Measurements from ENCODE around the gene TRPM8. TPM values are rescaled to one million over a fixed set of nuclear protein-coding genes. Genes with fewer than 3 reads are reported as not detected.

TRPM8 gene
- total RNA-seq, 1 donor from 2014 or later: not detected

- H3K36me3 ChIP-seq: no peaks in the 10 kb centered on the region
- TF ChIP-seq, protein P1, sequence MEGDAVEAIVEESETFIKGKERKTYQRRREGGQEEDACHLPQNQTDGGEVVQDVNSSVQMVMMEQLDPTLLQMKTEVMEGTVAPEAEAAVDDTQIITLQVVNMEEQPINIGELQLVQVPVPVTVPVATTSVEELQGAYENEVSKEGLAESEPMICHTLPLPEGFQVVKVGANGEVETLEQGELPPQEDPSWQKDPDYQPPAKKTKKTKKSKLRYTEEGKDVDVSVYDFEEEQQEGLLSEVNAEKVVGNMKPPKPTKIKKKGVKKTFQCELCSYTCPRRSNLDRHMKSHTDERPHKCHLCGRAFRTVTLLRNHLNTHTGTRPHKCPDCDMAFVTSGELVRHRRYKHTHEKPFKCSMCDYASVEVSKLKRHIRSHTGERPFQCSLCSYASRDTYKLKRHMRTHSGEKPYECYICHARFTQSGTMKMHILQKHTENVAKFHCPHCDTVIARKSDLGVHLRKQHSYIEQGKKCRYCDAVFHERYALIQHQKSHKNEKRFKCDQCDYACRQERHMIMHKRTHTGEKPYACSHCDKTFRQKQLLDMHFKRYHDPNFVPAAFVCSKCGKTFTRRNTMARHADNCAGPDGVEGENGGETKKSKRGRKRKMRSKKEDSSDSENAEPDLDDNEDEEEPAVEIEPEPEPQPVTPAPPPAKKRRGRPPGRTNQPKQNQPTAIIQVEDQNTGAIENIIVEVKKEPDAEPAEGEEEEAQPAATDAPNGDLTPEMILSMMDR (IDR thresholded peaks at IDR 0.05): no peak
- H3K4me1 ChIP-seq: no peaks in the 10 kb centered on the region
- intact Hi-C loops (cut with DNase I): no loop called here
- DNase-seq (ENCODE audit: low spot score in 2 of 2): no peak
- no peaks in the 10 kb centered on the region for H3K27me3 ChIP-seq
- no peaks in the 10 kb centered on the region for H3K9me3 ChIP-seq
- no peak overlapping the region for H3K27ac ChIP-seq
- no peak overlapping the region for H3K4me3 ChIP-seq
Measured at GRCh38 chr2:233991196-233991595, 74.0 kb downstream of the TRPM8 start.

DNA sequence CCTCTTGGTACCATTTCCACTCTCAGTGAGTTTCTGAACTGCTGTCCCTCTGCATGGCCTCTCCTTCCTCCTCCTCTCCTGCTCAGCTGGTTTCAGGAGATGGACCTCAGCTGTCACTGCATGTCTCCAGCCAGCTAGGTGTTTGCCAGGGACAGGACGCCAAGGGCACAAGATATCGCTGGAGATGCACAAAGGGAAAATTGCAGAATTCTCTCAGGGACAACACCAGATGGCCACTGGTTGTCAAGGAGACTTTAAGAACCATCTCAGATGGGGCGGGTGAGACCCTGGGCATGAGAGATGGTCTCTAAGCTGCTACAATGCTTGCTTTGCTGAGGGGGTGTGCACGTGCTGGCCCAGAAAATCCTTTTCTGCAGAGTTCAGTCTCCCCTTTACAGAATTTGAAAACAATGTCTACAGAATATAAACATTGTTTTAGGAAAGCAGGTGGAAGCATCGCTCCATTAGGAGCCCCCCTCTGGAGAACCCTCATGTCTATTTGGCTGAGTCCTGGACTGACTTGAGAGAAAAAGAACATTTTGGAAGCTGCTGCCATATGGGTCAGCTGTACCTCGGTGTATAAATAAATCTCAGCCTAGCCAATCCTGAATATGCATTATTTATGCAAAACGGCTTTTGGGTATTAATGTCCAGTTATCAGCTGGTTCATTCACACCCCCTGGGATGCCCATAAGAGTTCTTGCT lies 75.5 kb downstream of the TRPM8 start:
- TF ChIP-seq, protein P1 (IDR thresholded peaks at IDR 0.05): no peak
- H3K9me3 ChIP-seq: no peaks in the 10 kb centered on the region
- no peaks in the 10 kb centered on the region for H3K36me3 ChIP-seq
- intact Hi-C loops (cut with DNase I): no loop called here
- no peak overlapping the region for H3K27ac ChIP-seq
- no peaks in the 10 kb centered on the region for H3K4me1 ChIP-seq
- DNase-seq (ENCODE audit: low spot score in 2 of 2): no peak
- H3K27me3 ChIP-seq: no peaks in the 10 kb centered on the region
- H3K4me3 ChIP-seq: no peak overlapping the region

- H3K4me1 ChIP-seq: no peaks in the 10 kb centered on the region
- TF ChIP-seq, protein P1 (IDR thresholded peaks at IDR 0.05): no peak
- no peak for DNase-seq (ENCODE audit: low spot score in 2 of 2)
- intact Hi-C loops (cut with DNase I): no loop called here
- H3K9me3 ChIP-seq: no peaks in the 10 kb centered on the region
- H3K4me3 ChIP-seq: no peak overlapping the region
- no peaks in the 10 kb centered on the region for H3K27me3 ChIP-seq
- no peak overlapping the region for H3K27ac ChIP-seq
- no peaks in the 10 kb centered on the region for H3K36me3 ChIP-seq
Measured at GRCh38 chr2:233993461-233993860, 76.3 kb downstream of the TRPM8 start.

GRCh38 chr2:233994151-233994550 lies 77.0 kb downstream of the TRPM8 start:
- Histone ChIP-seq H3K9me3 (no peaks in the 10 kb centered on the region), H3K36me3 (no peaks in the 10 kb centered on the region), H3K27me3 (no peaks in the 10 kb centered on the region), H3K4me3 (no peak overlapping the region), H3K27ac (no peak overlapping the region), H3K4me1 (no peaks in the 10 kb centered on the region)
- TF ChIP-seq, protein P1 (IDR thresholded peaks at IDR 0.05): no peak
- intact Hi-C loops (cut with DNase I): no loop called here
- no peak for DNase-seq (ENCODE audit: low spot score in 2 of 2)

DNA sequence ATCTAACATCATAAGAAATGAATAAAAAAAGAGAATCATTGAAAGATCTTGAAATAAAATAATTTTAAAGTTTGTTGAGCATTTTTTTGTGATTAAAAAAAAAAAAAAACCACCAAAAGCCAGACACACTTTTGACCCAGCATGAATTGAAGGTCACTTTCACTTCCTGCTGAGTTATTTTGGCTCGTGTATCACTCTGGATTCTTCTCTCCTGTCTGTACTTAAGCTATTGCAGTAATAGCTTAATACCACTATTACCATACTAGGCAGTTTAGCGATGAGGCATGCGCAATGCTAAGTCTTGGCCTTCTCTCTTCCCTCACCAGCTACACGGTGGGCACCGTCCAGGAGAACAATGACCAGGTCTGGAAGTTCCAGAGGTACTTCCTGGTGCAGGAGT lies 78.8 kb downstream of the TRPM8 start:
- TF ChIP-seq, protein P1 (IDR thresholded peaks at IDR 0.05): no peak
- Histone ChIP-seq H3K27me3 (no peaks in the 10 kb centered on the region), H3K36me3 (no peaks in the 10 kb centered on the region), H3K4me1 (no peaks in the 10 kb centered on the region), H3K27ac (no peak overlapping the region), H3K9me3 (no peaks in the 10 kb centered on the region), H3K4me3 (no peak overlapping the region)
- DNase-seq (ENCODE audit: low spot score in 2 of 2): no peak
- intact Hi-C loops (cut with DNase I): no loop called here

DNA sequence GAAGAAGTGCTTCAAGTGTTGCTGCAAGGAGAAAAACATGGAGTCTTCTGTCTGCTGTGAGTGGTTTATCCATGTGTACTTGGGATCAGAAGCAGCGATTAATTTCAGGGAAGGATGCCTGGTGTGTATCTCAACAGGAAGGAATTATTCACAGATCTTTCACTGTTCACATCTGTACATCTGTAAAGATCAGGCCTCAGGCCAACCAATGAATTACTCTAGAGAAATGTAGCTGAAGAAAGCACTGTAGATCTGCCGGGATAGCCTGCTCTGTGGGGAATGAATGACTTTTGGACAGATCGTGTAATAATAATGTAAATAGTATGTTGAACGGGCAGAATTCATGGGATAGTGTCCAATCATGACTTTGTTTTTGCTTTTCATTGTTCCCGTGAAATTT lies 79.3 kb downstream of the TRPM8 start:
- H3K36me3 ChIP-seq: no peaks in the 10 kb centered on the region
- no peak overlapping the region for H3K4me3 ChIP-seq
- intact Hi-C loops (cut with DNase I): no loop called here
- no peaks in the 10 kb centered on the region for H3K9me3 ChIP-seq
- H3K27me3 ChIP-seq: no peaks in the 10 kb centered on the region
- no peaks in the 10 kb centered on the region for H3K4me1 ChIP-seq
- TF ChIP-seq, protein P1 (IDR thresholded peaks at IDR 0.05): no peak
- H3K27ac ChIP-seq: no peak overlapping the region
- no peak for DNase-seq (ENCODE audit: low spot score in 2 of 2)

Measured in ascending aorta (tissue), 2 donors.